Epidermal melanocyte (primary cell): ENCODE data around the gene DSEL.

ENCODE experiments used
- DNase-seq: peaks from one replicate; pipeline ENCODE4 v3.0.0; 2011; ENCODE audit warnings: low spot score; ENCODE audit not compliant: insufficient read length

Gene DSEL

DNA sequence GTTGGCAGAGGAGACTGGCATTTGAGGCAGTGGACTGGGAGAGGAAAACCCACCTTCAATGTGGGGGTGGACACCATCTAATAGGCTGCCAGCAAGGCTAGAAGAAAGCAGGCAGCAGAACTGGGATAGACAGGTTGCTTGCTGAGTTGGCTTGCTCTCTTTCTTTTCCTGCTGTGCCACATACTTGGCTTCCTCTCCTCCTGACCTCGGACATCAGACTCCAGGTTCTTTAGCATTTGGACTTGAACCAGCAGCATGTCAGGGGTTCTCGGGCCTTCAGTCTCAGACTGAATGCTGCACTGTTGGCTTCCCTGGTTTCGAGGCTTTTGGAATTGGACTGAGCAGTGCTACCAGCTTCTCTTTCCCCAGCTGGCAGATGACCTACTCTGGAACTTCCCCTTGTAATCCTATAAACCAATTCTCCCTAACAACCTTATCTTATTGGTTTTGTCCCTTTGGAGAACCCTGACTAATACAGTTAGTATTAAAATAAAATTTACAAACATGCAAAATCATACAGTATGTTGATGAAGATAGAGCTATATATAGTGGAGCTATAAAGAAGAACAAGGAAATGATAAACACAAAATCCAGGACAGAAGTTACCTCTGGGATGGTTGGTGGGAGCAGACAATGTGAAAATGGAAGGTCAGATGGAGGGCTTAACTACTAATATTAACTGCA lies 15.9 kb downstream of the DSEL start:
- DNase-seq, result no peak

DNA sequence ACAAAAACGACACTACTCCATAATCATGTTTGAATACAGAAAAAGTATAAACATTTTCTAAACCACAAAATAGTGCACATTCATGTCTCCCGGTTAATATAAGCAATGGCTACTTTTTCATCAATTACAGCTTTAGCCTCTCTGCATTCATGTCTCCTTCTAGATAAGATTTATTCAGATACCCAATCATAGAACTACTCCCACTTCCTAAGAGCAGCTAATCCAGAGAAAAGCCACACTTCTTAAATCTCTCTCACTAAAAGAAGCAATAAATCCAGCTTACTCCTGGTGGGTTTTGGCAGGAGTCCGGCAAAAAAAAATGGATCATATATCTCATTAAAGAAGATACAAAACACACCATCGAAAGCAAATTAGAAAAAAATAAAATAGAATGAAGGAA lies 20.1 kb downstream of the DSEL start:
- DNase-seq, result no peak

DNA sequence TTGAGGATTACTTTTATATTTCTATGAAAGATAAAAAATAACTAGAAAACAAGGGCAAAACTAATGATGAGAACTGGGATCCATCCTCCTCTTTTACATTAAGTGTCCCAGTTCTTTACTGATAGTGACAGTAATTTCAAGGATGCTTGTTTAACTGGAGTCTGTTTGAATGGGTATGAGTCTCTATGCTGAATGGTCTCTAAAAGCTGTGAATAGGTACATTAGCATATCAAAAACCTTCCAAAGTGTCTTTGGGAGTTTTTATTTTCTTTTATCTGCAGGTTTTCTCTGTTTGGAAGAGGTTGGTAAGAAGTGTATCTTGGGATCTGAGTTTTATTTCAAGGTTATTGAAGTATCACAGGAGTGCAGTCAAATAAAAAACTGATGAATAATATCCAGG lies 30.0 kb downstream of the DSEL start:
- no peak for DNase-seq

DNA sequence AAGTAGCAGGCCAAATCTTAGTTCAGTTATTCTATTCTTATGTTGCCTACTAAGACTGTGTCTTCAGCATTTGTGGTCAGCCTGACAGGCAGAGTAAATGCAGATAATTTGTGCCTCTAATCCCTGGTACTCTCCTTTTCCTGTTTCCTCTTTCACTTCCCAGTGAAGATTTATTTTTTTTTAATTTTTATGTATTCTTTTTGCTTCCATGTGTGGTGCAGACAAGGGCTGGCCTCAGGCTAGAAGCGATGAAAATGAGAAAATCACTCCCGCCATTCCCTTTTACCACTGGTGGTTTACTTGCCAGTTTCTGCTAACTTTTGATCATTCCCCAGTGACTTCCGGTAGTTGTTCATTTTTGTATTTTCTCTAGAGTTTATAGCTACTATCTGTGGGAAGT lies 30.9 kb downstream of the DSEL start:
- DNase-seq, result no peak

DNA sequence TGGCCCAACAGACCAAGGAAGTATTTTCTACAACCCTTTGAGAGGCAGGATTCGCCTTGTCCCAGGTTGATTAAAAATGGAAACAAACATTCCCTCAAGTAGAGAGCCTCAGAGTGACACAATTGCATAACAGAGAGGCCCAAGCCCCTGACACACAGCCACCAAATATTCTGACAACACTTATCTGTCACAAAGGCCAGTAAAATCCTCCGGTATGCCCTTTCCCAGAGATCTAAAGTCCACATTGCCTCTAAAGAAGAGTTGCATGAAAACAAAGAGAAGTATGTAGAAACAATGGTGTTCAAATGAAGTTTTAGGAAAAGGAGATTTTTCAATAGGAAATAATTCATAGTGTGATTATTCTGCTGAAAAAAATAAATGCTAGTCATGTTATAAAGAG lies 32.1 kb downstream of the DSEL start:
- no peak for DNase-seq

DNA sequence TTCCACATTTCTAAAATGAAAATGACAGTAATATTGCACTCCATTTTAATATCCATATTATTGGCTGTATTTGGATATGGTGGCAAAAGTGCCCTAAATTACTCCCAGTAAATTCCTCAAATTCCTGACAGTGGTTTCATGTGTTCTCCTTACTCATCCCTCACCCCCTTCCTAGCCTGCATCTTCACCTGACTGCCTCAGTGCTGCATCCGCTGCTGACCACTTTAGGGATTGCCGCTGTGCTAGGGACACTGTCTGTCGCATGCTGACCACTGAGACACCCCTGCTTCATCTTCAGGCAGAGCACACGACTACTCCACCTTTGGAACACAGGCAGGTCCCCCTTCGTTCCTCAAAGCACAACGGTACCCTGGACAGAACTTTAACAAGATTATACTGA lies 32.6 kb downstream of the DSEL start:
- DNase-seq, result no peak

DNA sequence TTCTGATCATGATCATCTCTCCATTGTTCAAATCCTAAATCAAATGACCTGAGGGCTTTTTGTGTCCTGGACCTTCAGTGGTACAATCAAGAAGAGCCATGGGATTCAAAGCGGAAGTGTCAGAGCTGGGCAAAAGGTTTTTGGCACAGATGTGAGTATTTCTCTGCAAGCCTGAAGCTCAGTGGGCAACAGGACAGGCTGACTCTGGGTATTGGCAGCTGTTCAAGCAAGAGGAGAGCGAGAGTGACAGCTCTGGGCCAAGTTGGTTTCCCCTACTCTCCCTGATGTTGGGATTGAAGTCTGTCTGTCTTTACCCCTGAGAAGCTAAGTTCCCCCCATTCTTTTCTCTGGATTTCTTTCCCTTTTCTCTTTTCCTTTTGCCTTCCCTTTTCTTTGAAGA lies 33.3 kb downstream of the DSEL start:
- DNase-seq, result no peak

DNA sequence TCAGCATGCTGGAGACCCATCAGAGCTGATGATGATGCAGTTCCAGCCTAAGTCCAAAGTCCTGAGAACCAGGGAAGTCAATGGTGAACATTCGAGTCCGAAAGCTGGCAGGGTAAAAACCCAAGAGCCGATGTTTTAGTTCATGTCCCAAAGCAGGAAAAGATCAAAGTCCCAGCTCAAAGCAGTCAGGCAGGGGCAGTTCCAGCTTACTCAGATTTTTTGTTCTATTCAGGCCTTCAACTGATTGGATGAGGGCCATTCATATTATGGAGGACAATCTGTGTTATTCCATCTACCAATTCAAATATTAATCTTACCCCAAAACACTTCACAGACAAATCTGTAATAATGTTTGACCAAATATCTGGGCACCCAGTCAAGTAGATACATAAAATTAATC lies 38.3 kb downstream of the DSEL start:
- no peak for DNase-seq

DNA sequence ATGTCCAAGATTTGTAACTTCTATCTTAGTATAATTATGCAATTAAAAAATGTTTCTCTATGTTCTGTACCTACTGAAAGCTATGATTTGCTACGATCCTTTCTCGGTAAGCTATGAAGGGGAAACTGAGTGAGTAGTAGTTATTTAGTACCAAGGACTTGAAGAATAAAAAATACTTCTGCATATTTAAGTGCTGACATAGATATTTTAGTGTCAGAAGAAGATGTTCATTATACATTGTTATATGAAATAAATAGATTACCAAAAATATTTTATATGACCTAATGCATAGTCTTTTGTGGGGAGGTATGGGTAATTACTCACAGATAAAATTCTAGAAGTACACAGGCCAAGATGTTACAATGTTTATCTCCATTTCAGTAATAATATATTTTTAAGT lies 39.0 kb downstream of the DSEL start:
- no peak for DNase-seq

DNA sequence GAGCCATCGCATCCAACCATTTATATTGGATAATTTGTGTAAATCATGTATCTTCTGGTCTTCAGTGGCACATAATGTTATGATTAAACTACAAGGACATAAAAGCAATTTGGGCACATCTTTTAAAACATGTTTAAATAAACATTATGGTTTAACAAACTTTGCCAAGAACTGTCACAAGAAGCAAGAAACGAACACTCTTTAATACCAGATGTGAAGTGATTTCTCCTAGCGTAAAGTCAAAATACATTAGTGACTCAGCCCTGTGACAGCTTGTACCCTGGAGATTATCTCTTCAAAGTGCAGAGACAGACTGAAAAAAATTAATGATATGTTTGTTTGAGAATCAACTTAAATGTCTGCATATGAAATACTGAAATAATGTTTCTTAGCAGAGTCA lies 39.9 kb downstream of the DSEL start:
- DNase-seq, result no peak

DNA sequence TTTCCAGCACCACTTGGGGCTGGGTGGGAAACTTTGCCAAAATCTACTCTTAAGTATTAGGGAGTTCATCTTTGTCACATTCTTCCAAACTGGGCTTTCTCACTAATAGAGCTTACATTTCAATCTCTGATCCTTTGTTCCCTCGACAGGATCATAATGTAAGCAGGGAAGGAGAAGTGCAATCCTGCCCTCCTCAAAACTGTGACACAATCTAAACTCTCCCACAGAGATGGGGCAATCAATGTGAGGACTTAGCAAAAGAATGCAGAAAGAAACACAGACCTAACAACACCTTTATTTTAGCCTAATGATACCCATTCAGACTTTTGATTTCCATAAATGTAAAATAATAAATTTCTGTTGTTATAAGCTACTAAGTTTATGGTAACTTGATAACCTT lies 40.8 kb downstream of the DSEL start:
- DNase-seq, result no peak

DNA sequence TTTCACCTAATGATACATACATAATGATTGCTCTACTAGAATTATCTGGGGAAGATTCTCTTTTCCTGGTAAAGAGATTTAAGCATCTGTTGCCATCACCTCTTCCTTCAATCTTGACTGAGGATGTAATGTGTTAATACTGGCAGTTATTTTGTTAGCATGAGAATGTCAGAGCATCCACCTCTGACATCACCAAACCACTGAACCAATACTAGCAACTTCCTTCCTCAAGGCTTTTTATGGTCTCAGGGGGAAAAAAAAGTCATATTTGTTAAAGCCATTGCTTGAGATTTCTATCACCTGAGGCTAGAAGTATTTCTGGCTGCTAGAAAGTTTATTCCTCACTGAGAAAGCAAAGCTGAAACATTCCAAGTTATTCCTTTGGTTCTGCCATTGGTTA lies 48.5 kb downstream of the DSEL start:
- no peak for DNase-seq

DNA sequence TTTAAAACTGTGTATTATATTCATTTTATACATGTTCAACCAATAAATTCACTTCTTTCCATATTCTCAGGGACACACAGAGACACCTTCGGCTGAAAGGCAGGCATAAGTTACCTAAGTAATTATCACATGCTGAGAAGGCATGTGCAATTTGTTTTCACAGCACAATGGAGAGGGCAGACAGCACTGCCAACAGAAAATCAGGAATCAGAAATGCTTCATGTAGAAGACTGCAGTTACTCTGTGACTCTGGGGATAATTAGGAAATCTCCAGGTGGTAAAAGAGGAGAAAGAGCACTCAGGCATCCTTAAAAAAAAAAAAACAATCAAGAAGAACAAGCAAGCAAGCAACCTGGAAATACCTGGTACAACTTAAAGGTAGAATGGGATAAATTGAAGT lies 49.3 kb downstream of the DSEL start:
- no peak for DNase-seq

DNA sequence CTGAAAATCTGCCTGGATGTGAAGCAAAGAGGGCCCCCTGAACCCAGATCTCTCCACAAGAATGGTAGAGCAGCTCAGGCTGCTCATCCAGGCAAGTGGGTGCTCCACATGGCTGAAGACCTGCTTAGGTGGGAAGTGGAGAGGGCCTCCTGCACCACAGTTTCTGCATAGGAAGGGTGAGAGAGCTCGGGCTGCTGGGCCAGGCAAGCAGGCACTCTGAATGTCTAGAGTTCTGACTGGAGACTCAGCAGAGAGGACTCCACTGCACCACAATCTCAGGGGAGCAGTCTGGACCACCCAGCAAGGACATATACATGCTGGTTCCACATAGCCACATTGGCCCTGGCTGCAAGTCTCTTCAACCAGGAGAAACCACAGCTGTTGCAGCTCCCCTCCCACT lies 52.0 kb downstream of the DSEL start:
- no peak for DNase-seq

DNA sequence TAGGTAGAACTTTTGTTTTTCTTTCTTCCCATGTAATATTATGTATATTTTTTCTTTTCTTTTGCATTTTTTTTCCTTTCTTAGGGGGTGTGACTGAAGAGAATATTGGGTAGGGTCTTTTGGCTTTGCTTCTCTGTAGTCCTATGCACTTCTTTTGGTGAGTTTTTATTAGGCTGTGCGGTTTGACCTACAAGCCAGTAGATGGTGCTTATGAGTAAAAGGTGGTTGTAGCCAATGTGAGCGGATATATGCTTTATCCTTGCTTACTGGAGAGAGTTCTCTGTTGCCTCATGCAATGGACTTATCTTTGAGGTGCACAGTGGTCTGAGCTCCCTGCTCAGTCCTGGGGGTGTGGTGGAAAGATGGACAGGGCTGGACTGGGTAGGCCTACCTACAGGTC lies 52.7 kb downstream of the DSEL start:
- DNase-seq, result no peak

DNA sequence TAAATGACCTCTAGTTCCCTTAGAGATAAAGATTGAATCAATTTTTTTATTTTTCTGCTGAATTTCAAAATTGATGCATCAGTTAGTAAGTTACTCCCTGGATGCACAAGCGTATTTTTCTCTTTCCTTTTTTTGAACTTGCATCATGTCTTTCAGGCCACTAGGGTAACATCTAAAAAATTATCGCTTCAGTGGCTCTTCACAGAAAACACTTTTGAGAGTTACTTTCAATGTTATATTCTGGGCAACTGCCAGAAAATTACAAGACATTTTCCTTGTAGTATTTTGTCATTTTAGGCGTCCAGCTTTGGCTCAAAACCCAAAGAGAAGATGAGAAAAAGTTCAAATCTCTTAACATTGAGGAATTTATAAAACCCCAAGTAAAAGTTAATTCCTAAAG lies 59.8 kb downstream of the DSEL start:
- no peak for DNase-seq
